Activated T-helper 9 cell treated with anti-CD3 and anti-CD28 coated beads, Interleukin-2, amount 50 U/mL, for 16 hours (primary cell): ENCODE measurements around the gene PLA2G4C.

Source experiments
- DNase-seq: peaks from one replicate; pipeline ENCODE4 v3.0.0-alpha.2; 2020; ENCODE audit warnings: low read depth

The PLA2G4C gene

DNA sequence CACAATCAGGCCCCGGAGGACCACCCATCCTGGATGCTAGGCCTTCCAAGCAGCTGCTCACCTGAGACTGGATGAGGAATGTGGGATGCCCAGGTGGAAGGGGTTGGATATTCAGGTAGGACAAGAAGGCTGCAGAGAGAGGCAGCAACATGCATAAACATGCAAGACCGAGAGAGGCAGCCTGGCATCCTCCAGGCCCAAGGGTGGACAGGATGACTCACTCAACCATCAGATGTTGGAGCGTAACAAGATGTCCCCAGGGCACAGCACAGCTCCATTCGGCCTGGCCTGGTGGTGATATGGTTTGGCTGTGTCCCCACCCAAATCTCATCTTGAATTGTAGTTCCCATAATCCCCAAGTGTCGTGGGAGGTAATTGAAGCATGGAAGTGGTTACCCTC lies 56.8 kb downstream of the PLA2G4C start:
- DNase-seq, result no peak

DNA sequence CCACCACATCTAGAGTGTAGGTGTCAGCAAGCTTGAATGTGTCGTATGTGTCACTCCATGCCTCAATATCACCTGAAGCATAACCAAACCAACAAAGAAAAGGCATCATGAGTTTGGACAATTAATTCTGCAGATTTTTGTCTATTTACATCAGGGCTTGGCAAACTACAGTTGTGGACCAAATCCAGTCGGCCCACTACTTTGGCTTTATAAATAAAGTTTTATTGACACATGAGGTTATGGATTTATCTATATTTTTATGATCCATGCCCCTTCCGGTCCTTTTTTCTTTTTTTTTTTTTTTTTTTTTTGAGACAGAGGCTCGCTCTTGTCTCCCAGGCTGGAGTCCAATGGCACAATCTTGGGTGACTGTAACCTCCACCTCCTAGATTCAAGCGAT lies 57.5 kb downstream of the PLA2G4C start:
- no peak for DNase-seq

- DNase-seq, result no peak
Measured at GRCh38 chr19:48051335-48052033, 59.1 kb downstream of the PLA2G4C start.

DNA sequence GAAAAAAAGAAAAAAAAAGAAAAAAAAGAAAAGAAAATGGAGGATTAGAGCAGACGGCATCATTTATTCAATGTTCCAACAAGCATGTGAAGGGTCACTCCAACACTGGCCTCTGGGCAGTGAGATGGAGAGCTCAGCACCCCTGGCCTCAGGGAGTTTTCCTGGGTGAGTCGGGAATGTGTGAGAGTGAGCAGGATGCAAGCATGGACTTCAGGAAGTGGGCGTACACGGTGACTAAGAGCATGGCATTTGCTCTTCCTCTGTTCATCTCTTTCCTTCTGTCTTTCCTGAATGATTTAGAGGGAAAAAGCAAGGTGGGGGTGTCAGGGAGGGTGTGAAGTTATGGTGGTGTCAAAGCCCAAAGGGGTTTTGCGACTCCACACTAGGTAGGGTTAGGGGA lies 66.1 kb downstream of the PLA2G4C start:
- no peak for DNase-seq

GRCh38 chr19:48043675-48044258 lies 66.8 kb downstream of the PLA2G4C start, which contains the start of gene CABP5:
CABP5 (minus strand) TSS chr19:48044079; CDS start chr19:48043922, 157 bp downstream.
- no peak for DNase-seq

DNA sequence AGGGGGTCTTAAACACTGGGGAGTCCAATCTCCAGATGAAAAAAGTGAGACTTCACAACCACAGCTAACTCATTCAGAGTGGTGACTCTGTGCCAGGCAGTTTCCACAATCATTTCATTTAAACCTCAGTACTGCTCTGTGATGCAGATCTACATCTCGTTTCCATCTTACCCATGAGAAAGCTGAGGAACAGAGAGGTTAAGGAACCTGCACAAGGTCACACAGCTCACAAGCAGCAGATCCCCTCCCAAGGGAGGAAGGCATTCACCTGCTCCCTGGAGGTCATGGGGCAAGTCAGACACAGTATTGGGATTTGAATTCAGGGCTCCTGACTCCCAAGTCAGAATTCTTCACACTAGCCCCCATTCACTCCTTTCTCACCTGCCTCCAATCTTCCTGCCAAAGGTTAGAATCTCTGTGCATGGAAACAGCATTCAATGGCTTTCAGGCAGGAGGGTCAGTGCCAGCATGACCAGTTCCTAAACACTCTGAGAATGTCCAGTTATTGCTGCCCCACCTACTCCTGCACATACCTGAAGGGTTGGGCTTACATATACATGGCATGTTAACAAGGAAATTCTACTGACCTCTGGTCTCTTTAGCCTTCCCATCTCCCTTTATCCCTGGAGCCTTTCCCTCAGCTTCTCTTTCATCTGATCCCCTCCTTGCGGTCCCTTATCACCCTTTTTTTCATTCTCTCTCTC lies 68.6 kb downstream of the PLA2G4C start:
- DNase-seq, result no peak

DNA sequence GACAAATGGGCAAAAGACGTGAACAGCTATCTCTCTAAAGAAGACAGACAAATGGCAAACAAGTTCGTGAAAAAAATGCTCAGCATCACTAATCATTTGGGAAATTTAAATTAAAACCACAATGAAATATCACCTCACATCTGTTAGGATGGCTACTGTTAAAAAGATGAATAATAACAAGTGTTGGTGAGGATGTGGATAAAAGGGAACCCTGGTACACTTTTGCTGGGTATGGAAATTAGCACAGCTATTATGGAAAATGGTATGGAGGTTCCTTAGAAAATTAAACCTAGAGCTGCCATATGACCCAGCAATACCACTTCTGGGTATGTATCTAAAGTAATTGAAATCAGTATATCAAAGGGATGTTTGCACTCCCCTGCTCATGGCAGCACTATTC lies 73.9 kb downstream of the PLA2G4C start:
- no peak for DNase-seq

- DNase-seq, result no peak
Measured at GRCh38 chr19:48033604-48034003, 77.0 kb downstream of the PLA2G4C start.

DNA sequence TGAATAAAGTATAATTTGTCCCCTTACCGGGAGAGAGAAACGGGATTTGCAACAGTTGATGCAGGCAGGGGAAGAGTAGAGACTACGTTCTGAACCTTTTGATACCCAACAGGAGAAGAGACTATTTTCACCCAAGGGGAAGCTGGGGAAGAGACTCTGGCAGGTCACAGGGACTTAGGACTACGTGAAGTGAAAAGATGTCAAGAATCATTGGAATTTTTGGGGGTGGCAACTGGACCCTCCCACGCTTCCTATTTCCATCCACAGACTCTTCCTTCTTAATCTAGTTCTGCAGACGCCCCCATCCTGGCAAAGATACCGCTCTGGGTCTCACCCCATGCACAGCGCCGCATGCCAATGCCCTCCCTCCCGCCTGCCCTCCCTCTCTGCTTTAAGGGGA lies 80.5 kb downstream of the PLA2G4C start:
- no peak for DNase-seq

DNA sequence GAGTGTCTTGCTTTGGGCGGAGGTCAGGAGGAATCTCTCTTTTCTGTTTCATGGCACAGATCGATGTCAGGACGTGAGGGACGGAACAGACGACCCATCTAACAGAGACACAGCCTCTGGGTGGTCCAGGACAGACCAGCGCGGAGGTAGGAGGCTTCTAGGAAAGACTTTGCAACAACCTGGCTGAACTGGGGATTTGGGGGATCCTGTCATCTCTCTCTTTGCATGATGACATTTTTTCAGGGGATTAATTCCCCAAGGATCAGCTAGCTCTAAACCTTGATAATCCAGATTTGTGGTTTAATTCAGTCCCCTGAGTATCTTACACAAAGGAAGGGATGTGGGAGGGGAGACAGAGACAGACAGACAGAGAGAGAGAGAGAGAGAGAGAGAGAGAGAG lies 81.2 kb downstream of the PLA2G4C start:
- no peak for DNase-seq

- DNase-seq, result no peak
Measured at GRCh38 chr19:48025480-48025879, 85.1 kb downstream of the PLA2G4C start.

DNA sequence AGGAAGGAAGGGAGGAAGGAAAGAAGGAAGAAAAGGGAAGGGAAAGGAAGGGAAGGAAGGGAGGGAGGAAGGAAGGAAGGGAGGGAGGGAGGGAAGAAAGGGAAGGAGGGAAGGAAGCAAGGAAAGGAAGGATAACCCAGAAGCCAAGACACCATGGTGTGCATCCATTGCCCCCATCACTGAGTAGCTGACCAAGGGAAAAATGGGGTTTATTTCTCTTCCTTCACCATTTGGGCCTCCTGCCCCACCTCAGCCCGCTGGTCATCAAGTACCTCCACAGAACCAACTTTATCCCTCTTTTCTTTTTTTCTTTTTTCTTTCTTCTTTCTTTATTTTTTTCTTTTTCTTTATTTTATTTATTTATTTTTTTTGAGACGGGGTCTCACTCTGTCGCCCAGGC lies 87.1 kb downstream of the PLA2G4C start:
- DNase-seq, result no peak

- DNase-seq, result no peak
Measured at GRCh38 chr19:48023011-48023410, 87.6 kb downstream of the PLA2G4C start.

DNA sequence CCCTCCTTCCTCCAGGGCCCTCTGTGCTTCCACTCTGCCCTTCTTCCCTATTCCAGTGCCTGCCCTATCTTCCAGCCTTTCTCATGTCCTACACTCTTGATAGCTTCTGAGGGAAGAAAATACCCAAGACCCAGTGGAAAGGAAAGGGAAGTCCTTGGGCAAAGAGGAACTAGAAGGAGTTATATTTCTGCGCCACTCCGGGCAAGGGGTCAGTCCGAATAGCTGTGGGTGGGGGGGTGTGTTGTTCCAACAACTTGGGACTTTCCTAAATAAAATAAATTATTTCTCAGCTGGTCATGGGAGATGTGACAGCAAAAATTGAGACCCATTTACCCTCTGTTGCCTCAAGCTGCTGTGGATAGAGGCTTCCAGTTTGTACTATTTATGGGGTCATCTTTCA lies 89.9 kb downstream of the PLA2G4C start:
- DNase-seq, result no peak

DNA sequence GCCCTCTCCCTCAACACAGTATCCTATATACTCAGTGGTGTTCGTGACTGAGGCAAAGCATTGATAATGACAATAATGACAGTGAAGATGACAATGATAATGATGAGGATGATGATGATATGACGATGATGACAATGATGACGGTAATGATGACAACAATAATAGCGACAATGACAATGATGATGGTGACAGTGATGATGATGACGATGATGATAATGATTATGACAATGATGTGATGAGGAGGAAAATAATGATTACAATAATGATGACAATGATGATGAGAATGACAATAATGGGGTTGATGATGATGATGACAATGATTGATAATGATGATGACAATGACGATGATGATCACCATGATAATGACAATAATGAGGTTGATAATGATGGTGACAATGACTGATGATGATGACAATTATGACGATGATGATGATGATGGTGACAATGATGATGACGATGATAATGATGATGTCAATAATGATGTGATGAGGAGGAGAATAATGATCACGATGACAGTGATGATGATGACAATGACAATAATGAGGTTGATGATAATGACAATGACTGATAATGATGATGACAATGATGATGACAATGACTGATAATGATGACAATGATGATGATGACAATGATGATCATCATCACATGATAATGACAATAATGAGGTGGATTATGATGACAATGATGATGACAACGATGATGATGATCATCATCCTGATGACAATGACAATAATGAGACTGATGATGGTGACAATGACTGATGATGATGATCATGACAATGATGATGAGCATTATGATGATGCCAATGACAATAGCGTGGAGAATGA lies 99.5 kb downstream of the PLA2G4C start:
- no peak for DNase-seq

DNA sequence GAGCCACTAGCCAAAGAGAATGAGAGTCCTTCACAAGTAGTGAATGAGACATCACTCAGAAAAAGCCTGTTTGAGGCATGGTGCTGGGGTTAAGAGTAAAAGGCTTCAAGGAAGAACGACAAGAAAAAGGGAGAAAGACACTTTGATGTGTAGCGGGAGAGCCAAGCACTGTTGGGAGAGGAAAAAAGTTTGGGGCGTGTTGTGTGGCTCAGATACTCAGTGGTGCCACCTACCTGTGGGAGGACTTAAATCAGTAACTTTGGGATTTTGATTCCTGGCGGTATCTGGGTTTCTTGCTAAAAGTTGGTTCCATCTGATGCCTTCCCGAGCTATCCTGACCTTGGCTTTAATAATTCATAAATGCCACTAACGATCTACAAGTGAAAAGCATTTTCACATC lies 103.9 kb downstream of the PLA2G4C start:
- DNase-seq, result no peak

DNA sequence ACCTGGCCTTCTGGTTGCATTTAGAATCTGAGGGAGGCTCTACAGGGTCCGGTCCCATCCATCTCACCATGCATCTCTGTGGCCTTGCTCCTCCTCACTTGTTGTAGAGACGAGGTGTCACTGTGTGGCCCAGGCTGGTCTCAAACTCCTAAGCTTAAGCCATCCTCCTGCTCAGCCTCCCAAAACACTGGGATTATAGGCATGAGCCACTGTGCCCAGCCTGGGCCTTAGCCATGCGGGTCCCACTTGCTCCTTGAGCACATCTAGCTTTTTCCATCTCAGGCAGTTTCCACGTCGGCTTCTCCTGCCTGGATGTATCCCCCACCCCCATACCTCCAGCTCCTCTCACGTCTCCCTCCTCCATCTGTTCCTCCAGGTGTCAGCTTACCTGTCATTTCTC lies 106.4 kb downstream of the PLA2G4C start:
- DNase-seq, result no peak

DNA sequence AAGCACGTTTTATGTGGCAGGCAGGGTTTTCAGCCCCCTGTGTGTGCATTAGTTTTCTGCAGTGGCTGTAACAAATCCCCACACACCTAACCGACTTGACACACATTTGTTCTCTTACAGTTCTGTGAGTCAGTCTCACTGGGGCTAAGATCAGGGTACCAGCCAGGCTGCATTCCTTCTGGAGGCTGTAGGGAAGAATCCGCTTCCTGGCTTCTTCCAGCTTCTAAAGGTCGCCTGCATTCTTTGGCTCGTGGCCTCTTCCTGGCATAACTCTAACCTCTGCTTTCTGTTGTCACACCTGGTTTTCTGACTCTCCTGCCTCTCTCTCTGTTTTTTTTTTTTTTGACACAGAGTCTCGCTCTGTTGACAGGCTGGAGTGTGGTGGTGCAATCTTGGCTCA lies 109.8 kb downstream of the PLA2G4C start:
- DNase-seq, result no peak

DNA sequence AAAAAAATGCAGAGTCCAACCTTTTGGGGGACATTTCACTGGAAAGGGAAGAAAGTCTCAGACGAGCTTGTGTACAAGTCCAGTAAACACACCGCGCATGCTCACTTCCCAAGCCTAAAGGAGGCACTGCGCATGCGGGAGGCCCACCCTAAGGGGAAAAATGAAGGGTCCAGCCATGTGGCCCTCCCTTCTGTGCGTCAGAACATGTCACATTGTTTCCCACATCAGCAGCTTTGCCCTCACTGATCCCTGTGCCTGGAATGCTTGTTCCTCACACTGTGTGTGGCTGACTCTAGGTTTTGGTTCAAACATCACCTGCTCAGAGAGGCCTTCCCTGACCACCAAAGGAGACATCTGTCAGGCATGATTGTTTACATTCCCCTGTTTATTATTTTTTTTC lies 111.8 kb downstream of the PLA2G4C start:
- no peak for DNase-seq
